AG04449 (cell line): ENCODE measurements around the gene DYNLL2.
"Not testable (repeated sequence)": the region's sequence is repeated elsewhere in the genome, so short reads cannot be mapped to it uniquely, and the experiment has no call there.

Source experiments
- CTCF ChIA-PET: fragments of 350-600 bp; formaldehyde crosslinking; extraction: SDS; loops from one replicate; lab custom pipeline; 2021; ENCODE audit warnings: antibody characterized with exemption; lab: Yijun Ruan, JAX
- POLR2A ChIA-PET: fragments of 400-600, 350-600 bp; formaldehyde crosslinking; extraction: SDS; loops from one replicate; lab custom pipeline; 2020; ENCODE audit warnings: antibody characterized with exemption, inconsistent platforms; lab: Yijun Ruan, JAX
- DNase-seq: peaks from one replicate; pipeline ENCODE4 v3.0.0-alpha.2; 2010; ENCODE audit warnings: low read depth, low spot score
- H3K4me3 ChIP-seq: 2 replicates; pipeline ENCODE4 v1.5.1; 2011; ENCODE audit warnings: low read depth, mild to moderate bottlenecking, control low read depth, low read length
- TF ChIP-seq, protein P1 (sequence below): IDR thresholded peaks from one replicate; pipeline ENCODE4 v1.5.1; 2011; ENCODE audit warnings: mild to moderate bottlenecking, moderate library complexity, low read length, control low read depth, inconsistent platforms; ENCODE audit not compliant: insufficient read depth; ENCODE audit errors: missing control alignments

DYNLL2 gene

DNA sequence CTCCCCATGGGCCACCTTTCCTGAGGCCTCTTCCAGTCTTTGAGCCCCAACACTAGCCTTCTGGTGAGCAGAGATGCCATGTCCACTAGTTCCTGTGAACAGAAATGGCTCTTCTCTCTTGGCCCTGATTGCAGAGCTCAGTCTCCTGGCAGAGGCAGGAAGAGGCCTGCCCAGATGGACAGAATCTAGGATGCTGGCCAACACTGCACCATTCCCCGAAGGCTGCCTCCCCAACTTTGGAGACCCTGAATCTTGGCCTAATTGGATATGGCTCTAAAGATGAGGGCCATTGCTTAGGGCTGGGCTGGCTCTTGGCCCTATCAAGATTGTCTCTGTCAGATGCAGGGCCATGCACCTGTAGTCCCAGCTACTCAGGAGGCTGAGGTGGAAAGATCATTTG, 18.0 kb upstream of the DYNLL2 start:
- POLR2A ChIA-PET = no interaction called here
- DNase-seq = no peak
- H3K4me3 ChIP-seq = no peak overlapping the region
- CTCF ChIA-PET = no interaction called here
- TF ChIP-seq, protein P1, sequence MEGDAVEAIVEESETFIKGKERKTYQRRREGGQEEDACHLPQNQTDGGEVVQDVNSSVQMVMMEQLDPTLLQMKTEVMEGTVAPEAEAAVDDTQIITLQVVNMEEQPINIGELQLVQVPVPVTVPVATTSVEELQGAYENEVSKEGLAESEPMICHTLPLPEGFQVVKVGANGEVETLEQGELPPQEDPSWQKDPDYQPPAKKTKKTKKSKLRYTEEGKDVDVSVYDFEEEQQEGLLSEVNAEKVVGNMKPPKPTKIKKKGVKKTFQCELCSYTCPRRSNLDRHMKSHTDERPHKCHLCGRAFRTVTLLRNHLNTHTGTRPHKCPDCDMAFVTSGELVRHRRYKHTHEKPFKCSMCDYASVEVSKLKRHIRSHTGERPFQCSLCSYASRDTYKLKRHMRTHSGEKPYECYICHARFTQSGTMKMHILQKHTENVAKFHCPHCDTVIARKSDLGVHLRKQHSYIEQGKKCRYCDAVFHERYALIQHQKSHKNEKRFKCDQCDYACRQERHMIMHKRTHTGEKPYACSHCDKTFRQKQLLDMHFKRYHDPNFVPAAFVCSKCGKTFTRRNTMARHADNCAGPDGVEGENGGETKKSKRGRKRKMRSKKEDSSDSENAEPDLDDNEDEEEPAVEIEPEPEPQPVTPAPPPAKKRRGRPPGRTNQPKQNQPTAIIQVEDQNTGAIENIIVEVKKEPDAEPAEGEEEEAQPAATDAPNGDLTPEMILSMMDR = no peak

DNA sequence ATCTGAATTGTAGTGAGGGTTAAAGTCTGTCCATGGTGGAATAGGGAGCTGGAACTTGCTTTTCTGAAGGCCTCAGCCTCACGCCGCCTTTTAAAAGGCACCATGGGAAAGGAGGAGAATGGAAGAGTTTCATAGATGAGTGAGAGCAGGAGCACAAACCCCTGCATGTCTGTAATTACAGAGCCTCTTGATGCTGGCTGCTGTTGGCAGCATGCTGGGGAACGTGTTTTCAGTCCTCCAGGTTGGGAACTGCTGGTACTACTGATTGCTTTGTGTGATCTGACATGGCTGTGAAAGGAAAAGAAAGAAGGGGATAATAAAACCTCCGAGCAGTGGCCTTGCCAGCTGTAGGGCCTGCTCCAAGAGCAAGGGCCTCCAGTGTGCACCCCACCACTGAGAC, 16.8 kb upstream of the DYNLL2 start:
- no peak overlapping the region for H3K4me3 ChIP-seq
- CTCF ChIA-PET = no interaction called here
- no peak for DNase-seq
- TF ChIP-seq, protein P1 = no peak
- POLR2A ChIA-PET = no interaction called here

DNA sequence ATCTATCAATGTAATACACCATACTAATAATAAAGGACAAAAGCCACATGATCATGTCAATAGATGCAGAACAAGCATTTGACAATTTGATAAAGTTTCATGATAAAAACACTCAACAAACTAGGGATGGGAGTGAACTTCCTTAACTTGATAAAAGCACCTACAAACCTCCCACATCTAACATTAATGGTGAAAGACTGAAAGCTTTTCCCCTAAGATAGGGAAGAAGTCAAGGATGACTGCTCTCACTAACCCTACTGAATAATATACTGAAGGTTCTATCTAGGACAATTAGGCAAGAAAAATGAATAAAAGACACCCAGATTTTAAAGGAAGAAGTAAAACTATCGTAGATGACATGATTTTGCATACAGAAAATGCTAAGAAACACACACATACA, 10.4 kb upstream of the DYNLL2 start:
- no peak for DNase-seq
- H3K4me3 ChIP-seq = no peak overlapping the region
- POLR2A ChIA-PET = no interaction called here
- TF ChIP-seq, protein P1 = no peak
- CTCF ChIA-PET = no interaction called here

DNA sequence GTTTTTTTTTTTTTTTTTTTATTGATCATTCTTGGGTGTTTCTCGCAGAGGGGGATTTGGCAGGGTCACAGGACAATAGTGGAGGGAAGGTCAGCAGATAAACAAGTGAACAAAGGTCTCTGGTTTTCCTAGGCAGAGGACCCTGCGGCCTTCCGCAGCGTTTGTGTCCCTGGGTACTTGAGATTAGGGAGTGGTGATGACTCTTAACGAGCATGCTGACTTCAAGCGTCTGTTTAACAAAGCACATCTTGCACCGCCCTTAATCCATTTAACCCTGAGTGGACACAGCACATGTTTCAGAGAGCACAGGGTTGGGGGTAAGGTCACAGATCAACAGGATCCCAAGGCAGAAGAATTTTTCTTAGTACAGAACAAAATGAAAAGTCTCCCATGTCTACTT, 10.0 kb upstream of the DYNLL2 start:
- DNase-seq, CTCF ChIA-PET, H3K4me3 ChIP-seq, POLR2A ChIA-PET: not testable (repeated sequence)

DNA sequence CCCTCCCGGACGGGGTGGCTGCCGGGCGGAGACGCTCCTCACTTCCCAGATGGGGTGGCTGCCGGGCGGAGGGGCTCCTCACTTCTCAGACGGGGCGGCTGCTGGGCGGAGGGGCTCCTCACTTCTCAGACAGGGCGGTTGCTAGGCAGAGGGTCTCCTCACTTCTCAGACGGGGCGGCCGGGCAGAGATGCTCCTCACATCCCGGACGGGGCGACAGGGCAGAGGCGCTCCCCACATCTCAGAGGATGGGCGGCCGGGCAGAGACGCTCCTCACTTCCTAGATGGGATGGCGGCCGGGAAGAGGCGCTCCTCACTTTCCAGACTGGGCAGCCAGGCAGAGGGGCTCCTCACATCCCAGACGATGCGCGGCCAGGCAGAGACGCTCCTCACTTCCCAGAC, 8.8 kb upstream of the DYNLL2 start:
- CTCF ChIA-PET, DNase-seq, H3K4me3 ChIP-seq, POLR2A ChIA-PET: not testable (repeated sequence)

DNA sequence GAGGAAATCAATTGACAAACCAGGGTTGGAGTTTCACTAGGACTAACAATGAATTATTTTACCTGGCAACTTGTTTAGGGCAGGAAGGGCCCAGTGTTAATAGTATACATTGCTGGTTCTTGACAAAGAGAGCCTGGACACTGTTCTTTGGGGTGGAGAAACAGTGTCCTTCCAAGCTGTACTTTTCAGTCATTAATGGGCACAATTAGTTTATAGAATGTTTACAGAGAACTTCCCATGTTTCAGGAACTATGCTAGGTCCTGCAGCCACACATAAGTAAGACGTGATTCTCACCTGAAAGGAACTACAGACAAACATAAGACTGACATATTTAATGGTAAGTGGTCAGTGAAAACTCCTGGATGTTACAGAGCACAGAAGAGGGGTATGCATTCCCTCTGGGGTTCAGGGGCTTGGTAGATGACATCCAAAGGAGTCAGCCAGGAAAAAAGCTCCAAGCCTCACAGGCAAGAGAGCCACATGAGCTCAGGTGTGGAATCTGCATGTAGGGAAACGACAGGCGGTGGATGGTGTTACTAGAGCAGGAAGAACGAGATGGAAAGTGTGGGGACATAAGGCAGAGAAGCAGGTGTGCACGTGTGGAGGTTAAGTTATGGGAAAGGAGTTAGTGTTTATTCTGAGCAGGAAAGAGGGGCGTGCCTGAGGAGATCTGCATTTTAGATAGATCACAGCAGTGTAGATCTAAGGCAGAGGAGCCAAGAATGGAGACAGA, 3.8 kb upstream of the DYNLL2 start:
- POLR2A ChIA-PET = no interaction called here
- CTCF ChIA-PET = no interaction called here
- TF ChIP-seq, protein P1 = no peak
- DNase-seq = no peak
- H3K4me3 ChIP-seq = no peak overlapping the region

DNA sequence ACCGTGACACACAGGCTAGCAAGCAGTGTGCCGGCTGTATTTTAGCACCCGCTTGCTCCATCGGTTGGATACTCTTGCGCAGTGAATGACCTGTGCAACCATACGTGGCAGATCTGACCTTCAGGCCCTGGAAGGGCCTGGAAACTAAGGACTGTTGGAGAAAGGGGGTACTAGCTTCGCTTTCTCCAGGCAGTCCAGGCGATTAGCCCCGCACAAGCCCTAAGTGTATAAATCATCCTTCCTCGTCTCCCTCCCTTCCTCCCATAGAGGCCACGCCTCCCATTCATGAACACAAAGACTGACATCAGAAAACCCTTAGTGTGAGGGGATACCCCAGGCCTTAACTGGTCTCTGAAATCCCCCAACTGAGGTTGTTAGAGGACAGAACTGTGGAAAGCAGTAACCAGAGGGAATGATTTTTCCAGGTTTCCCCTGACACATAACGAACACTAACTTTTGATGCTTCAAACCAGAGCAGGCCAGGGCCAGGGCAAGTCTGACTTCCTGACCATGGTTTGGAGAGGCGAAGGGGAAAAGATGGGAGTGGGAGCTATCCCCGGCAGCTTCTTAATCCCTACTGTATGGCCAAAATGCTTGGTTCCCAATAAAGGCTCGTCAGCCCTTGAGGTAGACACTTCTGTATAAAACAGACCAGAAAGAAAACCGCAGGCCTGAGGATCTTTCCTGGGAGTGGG, 1.4 kb upstream of the DYNLL2 start:
- H3K4me3 ChIP-seq = no peak overlapping the region
- DNase-seq = no peak
- TF ChIP-seq, protein P1 = no peak
- CTCF ChIA-PET = interaction anchor here (0.9 kb wide), 1 partner anchor 248 kb away, joined by 3 read pairs; no protein-coding TSS in a partner anchor
- POLR2A ChIA-PET = no interaction called here
